Neural progenitor cell (in vitro differentiated cells): ENCODE data around the gene TRAK2.

Experiments
- CTCF ChIP-seq: fragments of 200-600 bp; sonication (generic); IDR thresholded peaks from 2 replicates; pipeline ENCODE4 v1.5.1; 2017; ENCODE audit warnings: antibody characterized with exemption, mild to moderate bottlenecking
- EZH2phosphoT487 ChIP-seq: fragments of 200-600 bp; sonication (generic); IDR thresholded peaks from 2 replicates; pipeline ENCODE4 v1.6.1; 2017; ENCODE audit warnings: antibody characterized with exemption

DNA sequence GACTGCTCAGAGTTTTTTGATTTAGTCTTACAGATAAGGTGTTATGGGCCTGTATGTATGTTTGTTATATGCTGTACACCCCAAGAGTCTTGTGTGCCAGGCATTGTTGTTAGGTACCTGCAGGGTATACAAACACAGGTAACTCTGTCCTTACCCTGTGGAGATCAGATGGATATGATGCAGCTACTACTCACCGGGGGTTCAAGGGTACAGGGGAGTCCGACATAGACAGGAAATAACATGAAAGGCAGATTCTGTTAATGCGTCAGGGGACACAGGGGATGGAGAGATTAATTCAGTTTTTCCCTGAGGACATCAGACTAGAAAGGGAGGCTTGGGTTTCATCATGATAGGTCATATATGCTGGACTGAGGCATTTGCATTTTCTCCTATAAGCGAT is 31.3 kb downstream of the TRAK2 start:
- TF ChIP-seq EZH2phosphoT487 (no peak), CTCF (no peak)
